Spleen (tissue), 7 donors: Measurements from ENCODE around the gene CENPT.

ENCODE experiments used
- POLR2A ChIP-seq, 3 donors: fragments of 450-650 bp; IDR thresholded peaks; one replicate each; pipeline ENCODE4 v1.5.1; 2017; ENCODE audit warnings: antibody characterized with exemption in 3 of 3, mild to moderate bottlenecking in 1 of 3
- TF ChIP-seq, protein P1 (sequence below), 11 experiments: fragments of 200-600 bp in 7 of 11; fragments of 450-650 bp in 4 of 11; sonication (generic) in 4 of 11; IDR thresholded peaks in 8 of 11; conservative IDR thresholded peaks in 3 of 11; 1 replicate in 7 of 11; 2 replicates in 4 of 11; pipeline versions ENCODE4 v1.4.0 to v1.8.0; 2016 to 2021; ENCODE audit warnings: antibody characterized with exemption in 11 of 11, inconsistent platforms in 4 of 11, mild to moderate bottlenecking in 1 of 11
- donor health status: DM: no; HTN: no; CAD: no; lungs with moderate emphysema.
- donor health status: DM: no; HTN: no; CAD: no.
- donor health status: DM: no; HTN: no; CAD: no.

DNA sequence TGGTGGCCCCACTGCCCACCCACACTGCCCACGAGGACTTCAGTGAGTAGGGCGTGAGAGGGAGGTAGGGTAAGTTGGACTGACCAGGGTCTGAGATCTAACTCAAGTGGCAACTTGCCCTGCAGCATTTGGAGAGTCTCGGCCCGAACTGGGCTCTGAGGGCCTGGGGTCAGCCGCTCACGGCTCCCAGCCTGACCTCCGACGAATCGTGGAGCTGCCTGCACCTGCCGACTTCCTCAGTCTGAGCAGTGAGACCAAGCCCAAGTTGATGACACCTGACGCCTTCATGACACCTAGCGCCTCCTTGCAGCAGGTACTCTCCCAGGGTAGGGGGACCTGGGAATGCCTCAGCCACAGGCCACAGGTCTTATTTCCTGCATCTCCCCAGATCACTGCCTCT lies 32.0 kb upstream of the CENPT start:
- TF ChIP-seq, protein P1, sequence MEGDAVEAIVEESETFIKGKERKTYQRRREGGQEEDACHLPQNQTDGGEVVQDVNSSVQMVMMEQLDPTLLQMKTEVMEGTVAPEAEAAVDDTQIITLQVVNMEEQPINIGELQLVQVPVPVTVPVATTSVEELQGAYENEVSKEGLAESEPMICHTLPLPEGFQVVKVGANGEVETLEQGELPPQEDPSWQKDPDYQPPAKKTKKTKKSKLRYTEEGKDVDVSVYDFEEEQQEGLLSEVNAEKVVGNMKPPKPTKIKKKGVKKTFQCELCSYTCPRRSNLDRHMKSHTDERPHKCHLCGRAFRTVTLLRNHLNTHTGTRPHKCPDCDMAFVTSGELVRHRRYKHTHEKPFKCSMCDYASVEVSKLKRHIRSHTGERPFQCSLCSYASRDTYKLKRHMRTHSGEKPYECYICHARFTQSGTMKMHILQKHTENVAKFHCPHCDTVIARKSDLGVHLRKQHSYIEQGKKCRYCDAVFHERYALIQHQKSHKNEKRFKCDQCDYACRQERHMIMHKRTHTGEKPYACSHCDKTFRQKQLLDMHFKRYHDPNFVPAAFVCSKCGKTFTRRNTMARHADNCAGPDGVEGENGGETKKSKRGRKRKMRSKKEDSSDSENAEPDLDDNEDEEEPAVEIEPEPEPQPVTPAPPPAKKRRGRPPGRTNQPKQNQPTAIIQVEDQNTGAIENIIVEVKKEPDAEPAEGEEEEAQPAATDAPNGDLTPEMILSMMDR (IDR thresholded peaks at IDR 0.05 in 8 of 11, conservative IDR thresholded peaks at IDR 0.05 in 3 of 11): no peak
- TF ChIP-seq POLR2A (IDR thresholded peaks at IDR 0.05): no peak
